GM21717 (cell line): ENCODE data around the gene FBXL7.

Experiments
- ATAC-seq: cut with Tn5 transposase; IDR thresholded peaks from one replicate; pipeline ENCODE4 v1.9.1; 2021; ENCODE audit warnings: mild to moderate bottlenecking, moderate library complexity; ENCODE audit not compliant: unreplicated experiment

The FBXL7 gene

DNA sequence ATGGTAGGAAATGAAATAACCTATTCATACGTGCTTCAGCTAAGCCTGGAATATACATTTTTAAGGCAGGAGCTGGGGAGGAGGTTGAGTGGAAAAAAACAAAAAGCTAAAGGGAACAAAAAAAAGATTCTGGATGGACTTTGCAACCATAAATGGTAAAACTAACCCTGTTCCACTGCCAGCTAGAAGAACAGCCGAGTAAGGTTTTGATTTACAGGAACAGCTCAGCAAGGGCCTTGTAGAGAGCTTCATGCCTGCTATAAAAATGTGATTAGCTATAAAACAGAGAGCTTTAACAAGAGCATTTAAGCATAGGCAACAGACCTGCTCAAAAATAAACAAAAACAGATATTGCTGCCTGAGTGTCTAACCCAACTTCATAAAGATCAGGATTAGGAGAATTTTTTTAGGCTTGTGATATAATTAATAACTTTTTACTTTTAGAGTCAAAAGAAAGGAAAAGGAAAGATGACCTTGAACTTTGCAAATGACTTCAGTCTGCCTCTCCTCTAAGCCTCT, 194.8 kb downstream of the FBXL7 start:
- ATAC-seq: no peak

DNA sequence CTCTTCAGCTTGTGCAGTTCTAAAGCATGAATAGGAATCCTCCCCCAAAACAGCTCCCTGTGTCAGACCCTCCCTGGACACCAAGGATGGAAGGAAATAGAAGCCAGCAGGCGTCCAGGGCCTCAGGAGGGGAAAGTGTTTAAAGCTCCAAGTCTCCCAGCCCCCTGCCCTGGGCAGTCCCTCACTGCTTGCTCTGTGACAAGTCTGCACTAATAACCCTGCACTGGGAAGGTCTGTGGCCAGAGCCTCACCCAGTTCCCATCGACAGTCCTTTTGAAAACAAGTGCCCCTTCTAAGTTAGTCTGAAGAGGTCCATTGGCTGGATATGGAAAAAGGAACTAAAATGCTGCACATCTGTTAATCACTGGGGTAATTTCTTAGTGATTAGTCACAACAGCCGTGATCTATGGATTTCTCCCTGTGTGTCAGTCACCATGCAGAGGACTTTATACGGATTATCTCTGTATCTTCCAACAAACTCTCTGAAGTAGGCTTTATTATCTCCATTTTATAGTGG, 195.3 kb downstream of the FBXL7 start:
- ATAC-seq: no peak

DNA sequence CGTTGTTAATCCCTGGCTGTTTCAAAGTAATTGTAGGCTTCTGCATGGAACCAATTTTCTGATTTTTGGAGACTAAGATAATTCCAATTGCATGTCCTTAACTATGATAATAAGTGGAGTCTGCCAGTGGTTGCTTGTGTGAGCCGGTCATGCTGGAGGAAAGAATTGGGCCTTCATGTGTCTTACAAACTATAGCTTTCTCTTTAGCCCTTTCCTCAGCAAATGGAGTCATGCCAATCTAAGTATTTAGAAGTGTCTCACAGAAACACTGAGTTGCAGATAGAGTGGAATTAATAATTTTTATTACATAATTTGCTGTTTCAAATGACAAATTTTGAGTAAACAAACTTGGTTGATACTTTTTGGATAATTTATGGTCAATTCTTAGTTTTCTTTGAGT, 200.4 kb downstream of the FBXL7 start:
- ATAC-seq: no peak

DNA sequence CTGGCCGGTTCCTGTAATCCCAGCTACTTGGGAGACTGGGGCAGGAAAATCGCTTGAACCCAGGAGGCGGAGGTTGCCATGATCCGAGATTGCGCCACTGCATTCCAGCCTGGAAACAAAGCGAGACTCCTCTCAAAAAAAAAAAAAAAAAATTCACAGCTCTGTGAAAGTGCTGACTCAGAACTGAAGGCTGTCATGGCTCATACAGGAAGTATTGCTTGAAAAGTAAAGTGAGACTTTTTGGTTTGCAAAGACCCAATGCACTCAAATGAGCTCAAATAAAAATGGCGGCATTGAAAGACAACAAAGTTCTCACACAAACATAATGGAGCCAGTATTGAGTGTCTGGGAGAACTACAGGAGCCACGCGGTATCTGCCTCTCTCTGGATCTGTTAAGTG, 202.1 kb downstream of the FBXL7 start:
- no peak for ATAC-seq

DNA sequence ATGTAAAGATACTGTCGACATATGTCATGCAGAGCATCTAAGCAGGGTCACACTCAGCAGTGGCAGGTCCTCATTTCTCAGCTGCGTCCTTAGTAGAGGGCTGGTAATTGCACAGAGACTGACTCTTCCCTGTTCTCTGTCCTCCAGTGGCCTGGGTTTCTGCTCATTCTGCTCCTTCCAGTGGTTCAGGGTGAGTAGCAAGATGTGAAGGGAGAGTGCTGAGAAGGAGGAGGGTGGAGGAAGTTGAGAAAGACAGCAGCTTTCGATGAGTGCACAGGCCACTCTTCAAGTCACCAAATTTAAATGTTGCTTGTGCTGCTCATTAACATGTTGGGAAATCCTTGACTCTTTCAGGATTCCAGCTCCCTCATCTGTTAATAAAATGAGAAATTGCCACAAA, 203.9 kb downstream of the FBXL7 start:
- no peak for ATAC-seq

DNA sequence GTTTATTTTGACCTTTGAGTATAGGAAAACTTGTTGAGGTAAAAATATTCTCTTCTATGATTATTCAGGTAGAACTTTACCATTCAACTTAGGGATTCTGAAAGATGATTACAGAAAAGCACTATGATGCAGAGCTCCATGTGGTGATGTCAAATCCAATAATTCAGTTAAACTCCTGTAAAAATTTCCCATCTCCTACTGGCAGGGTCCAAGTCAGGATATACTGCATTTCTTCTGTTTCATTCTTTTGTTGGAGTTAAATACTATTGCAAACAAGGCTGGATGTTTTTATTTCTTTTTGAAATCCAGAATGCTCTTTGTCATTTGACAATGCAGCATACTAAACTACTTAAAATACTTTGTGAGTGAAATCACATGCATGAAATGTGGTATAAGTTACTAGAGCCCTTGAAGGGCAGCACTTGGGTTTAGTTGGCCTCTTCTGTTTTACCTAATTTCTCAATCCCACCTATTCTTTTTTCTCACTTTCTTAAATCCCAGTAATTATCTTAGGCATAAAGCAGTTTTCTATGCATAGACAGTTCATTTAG, 204.5 kb downstream of the FBXL7 start:
- no peak for ATAC-seq

DNA sequence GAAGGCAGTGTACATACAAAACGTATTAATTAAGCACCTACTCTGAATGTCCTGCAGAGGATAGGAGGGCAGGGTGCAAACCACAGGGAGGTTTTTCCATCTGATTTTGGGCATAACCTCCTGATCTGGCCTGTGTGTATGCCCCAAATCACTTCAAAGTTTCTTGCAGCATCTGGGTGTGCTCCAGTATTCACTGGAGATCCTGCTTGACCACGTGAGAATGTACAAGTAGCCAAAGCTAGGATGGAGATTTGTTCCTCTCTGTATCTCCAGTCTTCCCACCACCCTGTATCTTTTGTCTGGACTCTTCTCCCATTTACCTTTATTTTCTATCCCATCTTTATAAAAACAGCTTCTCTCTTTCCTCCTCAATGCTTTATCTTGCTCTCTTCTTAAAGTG, 207.7 kb downstream of the FBXL7 start:
- ATAC-seq: no peak

DNA sequence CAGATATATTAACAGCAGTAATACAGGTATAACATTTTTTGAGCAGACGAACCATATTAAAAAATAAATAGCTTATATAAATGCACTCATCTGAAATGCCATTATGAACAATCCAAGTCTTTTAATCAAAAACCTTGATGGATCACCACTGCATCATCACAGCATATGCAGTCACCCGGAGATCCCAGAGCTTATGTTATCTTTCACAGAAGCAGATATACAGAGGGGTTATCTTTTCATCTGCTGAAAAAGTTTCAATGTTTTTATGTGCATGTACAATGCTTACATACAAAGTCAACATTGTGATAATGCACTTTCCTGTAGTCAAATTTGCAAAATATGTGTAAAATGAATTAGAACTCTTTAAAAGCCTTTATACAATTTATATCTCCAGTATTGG, 211.9 kb downstream of the FBXL7 start:
- no peak for ATAC-seq

DNA sequence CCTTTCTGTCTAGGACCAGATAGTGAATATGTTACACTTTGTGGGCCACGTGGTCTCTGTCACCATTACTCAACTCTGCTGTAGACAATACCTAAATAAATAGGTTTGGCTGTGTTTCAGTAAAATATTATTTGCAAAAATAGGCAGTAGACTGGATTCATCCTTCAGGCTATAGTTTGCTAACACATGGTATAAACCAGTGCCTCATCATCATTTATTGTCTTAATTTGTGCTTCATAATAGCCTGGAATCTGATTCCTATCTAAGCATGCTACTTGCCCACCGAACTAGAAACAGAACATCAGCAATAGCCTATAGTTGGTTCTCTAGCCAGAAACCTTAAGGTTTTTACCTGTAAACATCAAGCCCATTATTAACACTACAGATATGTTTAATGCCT, 215.6 kb downstream of the FBXL7 start:
- no peak for ATAC-seq

DNA sequence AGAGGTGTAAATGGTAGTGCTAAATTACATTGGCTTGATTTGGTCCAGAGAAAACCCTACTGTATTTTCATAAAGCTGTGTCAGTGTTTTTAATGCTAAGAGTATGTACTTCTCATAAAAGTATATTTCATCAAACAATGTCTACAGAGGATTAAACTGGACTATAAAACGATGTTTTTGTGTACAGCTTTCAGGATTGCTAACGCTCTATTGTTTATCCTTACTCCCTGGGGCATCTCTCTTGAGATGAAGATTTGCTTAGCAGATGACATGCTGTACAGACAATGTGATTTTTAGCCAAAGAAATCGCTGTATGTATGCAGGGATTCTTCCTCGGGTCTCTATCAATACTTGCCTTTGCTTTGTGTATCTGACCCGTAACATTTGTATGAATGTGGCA, 216.0 kb downstream of the FBXL7 start:
- ATAC-seq: no peak

DNA sequence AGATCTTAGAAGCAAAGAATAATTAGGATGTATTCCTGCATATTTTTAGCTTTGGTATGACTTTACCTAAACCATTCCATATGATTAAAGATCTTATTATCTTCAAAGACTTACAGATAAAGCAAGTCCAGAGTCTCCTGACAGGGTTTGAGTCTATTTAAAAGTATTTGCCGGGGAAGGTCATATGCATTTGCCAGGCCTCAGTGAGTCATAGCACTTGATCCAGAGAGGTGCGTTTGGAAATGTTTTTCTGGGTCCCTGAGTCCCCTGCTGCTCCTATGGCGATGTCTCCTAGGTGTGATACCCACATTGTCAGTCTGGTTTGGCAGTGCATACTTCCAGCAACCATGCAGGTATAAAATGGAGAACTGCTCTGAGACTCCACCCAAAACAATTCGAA, 217.0 kb downstream of the FBXL7 start:
- no peak for ATAC-seq

DNA sequence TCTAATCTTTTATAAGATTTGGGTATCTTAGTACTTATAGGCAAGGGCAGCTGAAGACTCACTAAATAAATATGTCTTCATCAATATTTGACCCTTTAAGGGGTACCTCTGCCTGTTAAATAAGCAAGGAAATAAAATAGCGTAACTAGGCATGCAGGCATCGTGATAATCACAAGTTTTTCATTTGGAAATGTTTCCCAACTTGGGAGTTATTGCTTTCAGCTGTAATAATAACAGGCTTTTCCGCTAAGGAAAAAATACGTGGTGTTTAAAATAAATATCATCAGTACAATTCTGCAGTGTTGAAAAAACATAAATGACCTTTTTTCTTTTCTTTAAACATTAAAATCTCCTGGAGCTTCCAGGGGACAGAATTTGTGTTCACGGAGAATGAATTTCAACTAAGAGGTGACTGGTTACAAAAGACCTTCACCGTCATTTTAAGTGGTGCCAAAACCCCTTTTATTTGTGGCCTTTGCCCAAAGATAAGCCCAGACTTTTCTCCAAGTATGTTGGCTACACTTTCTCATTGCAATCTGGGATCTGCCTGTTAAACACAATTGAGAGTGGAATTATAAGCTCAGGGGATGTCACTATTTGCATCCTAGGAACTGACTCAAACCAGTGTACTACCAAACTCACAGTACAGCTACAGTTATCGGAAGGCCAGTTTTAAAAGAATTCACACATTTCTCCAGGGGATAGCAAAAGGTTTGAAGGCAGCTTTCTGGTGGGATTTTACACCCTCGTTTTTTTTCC, 218.6 kb downstream of the FBXL7 start:
- no peak for ATAC-seq

DNA sequence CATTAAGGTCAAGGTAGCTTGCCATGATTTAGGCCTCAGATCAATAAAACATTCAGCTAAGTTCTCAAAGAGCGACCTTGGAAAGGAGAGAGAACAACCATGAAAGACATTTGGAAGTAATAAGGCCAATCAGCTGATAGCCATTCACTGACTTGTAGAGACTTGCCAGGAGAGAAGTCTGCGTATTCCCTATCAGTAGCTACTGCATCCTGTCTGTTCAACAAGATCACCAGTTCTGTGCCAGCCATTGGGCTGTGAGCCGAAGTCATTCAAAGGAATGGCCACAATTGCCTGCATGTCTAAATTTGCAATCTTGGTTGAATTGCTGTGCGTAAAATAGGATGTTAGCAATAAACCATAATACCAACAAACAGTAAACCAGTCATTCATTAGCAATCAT, 219.8 kb downstream of the FBXL7 start:
- ATAC-seq: no peak

DNA sequence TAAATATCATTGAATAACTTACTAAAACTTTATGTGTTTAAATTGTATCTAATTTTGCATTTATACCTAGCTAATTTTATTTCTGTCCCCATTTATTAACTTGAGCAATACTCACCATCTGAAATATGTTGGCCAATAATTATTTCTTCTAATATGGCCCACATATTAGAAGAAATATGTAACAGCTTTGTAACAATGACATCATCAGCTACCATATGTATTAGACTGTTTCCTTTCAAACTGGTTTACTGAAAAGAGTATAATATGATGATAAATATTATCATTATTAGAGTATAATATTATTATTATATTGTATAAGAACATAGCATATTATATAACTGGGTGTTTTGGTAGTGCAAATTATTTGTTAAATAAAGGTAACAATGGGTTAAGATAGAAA, 220.5 kb downstream of the FBXL7 start:
- no peak for ATAC-seq

DNA sequence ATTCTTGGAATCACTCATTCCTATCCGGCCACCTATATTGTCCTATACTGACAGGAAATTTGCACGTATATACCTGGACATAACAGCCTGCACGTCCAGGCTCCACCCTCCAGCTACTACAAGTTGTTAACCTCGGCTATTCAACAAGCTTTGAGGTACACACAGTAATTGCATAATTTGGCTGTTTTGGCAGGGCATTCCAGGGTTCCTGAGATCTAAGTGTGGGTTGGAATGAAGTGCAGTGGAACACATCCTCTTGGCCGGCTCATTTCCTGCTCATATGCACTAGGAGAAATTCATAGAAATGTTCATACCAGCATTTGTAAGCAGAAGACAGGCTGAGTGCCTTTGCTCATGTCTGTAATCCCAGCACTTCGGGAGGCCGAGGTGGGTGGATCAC, 222.3 kb downstream of the FBXL7 start:
- ATAC-seq: no peak

DNA sequence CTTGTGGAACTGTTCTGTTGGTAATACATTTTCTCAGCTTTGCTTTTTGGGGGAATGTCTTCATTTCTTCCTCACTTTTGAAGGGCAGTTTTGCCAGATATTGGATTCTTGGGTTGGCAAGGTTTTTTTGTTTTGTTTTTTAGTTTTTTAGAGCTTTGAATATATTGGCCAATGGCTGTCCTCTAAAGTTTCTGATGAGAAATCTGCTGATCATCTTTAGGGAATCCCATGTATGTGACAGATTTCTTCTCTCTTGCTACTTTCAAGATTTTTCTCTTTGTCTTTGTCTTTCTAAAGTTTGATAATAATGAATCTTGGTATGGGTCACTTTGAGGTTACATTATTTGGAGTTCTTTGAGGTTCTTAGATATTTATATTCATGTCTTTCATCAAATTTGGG, 227.4 kb downstream of the FBXL7 start:
- ATAC-seq: no peak

DNA sequence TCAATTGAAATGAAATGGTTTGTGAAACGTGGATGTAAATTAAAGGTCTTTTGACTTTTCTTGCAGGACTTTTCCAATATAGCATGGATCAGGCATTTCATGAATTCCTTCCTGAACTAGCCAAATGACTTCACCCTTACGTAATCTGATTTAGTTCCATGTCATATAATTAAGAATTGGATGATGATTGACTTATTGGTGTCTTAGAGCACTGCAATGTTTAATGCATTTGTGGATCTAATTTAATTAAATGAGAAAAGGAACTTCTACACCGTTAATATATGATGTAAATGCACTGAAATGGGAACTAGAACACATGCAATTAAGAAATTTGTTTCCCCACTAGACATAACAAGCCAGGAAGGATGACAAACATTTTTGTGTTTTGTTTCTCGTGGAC, 228.8 kb downstream of the FBXL7 start:
- no peak for ATAC-seq

DNA sequence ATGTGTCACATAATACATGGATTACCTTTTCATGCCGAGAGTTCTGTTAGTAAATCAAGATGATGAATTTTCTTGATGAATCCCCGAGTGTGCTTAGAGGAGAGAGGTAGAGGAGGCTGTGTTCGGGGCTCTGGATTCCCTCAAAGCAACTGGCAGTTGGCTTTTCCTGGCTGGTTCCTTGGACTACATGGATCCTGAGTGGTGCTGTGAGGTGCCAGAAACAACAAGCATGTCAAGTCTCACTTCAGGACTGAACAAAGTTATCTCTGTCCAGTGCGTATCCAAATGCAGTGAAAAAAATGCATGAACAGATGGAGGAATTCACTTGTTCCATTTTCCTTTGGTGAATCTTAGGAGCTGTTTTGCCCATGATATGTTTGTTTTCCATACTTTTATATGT, 231.7 kb downstream of the FBXL7 start:
- no peak for ATAC-seq

DNA sequence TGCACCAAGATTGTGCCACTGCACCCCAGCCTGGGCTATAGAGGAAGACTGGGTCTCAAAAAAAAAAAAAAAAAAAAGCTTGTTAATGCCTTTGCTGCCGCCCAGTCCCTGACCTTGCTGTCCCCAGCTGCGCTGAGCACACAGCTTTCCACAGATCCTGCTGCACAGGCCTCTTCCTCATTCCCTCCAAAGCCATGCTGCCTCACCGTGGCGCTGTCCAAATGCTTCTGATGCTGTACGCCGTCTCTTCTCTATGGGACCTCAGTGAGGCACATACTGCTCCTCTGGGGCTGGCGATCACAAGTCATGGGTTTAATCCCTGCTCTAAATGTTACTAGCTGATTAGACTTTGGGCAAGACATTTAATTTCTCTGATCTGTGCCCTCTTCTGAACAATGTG, 234.1 kb downstream of the FBXL7 start:
- no peak for ATAC-seq

DNA sequence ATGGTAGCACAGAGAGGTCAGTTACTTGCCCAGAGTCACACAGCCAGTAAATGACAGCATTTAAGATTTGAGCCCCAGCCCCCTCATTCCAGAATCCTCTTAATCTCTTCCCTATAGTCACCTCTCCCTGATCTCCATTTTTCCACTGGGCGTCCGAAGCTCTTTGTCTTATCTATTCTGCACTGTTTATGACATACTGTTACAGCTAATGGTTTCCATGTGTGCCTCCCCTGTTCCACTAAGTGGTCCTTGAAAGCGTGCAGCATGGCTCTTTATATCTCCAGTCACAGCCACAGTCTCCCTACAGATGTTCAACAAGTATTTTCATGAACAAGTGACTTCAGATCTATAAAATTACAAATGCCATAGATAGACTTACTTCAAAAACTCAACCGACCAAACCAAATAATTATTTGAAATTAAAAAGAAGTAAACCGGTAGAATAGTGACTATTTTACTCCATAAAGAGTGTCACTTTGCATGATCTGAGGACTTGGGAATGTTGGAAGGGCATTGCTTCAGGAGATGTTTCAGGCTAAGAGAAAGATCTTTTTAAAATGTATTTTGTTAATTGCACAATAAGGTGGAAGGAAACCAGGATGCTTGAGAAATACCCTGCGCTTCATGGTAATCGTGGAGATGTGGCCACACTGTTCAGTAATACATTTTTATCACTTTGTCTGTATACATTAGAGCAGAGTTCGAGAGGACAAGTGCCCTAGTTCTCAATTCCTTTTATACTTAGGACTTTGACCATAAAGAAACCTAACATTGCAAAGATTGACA, 237.2 kb downstream of the FBXL7 start:
- ATAC-seq: no peak

DNA sequence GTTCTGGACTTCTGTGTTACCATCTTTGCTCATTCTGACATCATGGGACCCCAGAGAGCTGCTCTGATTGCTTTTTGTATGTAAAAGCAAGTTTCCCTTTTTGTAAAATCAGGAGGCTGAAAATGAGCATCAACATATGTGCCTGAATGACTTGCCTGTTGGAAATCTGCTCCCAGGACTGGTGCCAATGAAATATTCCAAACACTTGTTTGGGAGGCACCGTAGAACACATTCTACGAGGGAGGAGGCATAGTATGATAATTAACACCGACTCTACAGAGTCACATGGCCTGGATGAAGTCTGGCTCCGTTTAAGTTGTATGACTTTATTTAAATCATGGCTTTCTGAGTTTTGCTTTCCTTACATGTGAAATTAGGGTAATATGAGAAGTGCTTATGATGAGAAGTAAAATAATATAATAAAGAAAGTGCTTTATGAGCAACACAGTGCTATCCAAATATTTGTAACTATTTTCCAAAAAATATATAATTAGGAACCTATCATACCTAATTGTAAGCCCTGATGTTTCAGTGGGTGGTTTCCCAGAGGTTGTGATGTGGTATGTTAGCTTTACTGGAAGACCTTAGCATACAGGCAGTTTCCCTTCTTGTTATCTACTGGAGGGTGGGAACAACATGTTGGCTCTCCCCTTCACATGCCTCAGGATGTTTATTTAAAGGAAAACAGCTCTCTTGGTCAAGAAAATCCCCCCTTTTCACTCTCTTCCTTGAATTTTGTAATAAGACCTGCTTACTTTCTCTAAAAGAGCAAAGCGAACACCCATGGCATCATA, 238.1 kb downstream of the FBXL7 start:
- ATAC-seq: no peak
